GM15510 (cell line): ENCODE data around the gene KRT34.
"Not testable (repeated sequence)": the region's sequence is repeated elsewhere in the genome, so short reads cannot be mapped to it uniquely, and the experiment has no call there.

Source experiments
- POLR2A ChIP-seq: IDR thresholded peaks from 3 replicates; pipeline ENCODE4 v1.6.1; 2011; ENCODE audit warnings: borderline replicate concordance; ENCODE audit not compliant: insufficient read length; ENCODE audit errors: extremely low read depth

The KRT34 gene

DNA sequence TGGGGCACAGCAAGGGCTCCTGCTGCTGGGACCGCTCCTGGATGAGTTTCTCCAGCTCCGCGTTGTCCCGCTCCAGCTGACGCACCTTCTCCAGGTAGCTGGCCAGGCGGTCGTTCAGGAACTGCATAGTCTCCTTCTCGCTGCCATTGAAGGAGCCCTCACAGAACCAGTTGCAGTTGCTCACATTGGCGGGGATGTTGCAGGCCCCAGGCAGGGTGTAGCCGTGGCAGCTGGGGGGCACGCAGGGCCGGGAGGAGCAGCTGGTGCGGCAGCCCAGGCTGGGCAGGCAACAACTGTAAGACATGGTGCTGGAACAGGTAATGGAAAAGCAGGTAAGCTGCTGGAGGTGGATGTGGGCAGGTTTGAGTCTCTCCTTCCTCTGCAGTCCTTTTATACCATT is at the start of gene KRT34:
TSS of gene KRT34 (minus strand) at position 364 of the 400 bp plus-strand sequence. CDS start at position 304, 60 bp downstream.
- TF ChIP-seq POLR2A = not testable (repeated sequence)

- TF ChIP-seq POLR2A = no peak
Measured at GRCh38 chr17:41429667-41430066, 47.6 kb upstream of the KRT34 start.

DNA sequence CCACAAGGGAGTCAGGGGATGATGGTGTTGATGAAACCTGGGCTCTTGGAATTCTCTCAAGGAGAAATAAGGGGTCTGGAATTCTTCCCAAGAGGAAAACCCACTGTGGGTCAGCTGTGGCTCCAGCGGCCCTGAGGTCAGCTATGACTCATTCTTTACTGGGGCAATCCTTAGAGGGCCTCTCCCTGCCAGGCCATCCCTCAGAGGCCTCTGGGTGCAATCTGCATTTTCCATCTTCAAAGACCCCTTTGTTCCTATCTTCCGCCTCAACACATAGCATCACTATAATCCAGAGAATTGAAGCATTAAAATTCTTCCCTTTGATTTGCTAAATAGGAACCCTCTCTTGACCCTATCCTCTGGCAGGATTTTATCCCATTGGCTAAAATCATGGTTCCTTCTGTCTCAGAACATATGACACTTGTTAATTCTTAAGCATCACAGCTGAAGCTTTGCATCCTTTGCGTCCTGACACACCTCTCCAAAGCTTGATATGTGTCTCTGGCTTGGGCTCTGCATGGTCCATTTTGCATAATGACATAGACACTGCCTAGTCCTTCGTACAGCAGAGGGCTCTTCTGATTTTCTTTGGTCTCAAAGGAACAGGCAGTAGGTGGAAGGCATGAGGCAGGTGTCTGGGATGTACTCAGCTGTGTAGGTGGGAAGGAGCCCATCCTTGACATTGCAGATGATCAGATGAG is 46.6 kb upstream of the KRT34 start:
- TF ChIP-seq POLR2A = no peak

DNA sequence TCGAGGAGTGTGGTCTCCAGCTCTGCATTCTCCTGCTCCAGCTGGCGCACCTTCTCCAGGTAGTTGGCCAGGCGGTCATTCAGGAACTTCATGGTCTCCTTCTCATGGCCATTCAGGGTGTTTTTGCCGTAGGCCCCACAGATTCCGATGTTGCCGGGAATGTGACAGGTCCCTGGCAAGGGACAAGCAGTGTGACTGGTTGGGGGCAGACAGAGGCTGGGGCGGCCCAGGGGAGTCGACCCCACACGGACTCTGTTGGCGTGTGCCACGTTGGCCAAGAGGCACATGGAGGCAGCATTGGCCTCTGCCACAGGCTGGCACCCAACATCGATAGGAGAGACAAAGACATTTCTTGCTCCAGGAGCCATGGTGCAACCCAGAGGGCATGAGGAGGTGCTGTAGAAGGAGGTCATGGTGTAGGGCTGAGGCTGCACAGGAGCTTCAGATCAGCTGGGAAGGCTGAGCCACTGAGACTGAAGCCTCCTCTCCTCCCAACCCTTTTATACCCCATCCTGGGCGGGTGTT is 42.1 kb upstream of the KRT34 start, which contains the start of gene KRT37:
TSS of gene KRT37 (minus strand) at position 475 of the 525 bp plus-strand sequence. CDS start at position 413, 62 bp downstream.
- no peak for TF ChIP-seq POLR2A

GRCh38 chr17:41421617-41422016 is 39.5 kb upstream of the KRT34 start:
- no peak for TF ChIP-seq POLR2A

DNA sequence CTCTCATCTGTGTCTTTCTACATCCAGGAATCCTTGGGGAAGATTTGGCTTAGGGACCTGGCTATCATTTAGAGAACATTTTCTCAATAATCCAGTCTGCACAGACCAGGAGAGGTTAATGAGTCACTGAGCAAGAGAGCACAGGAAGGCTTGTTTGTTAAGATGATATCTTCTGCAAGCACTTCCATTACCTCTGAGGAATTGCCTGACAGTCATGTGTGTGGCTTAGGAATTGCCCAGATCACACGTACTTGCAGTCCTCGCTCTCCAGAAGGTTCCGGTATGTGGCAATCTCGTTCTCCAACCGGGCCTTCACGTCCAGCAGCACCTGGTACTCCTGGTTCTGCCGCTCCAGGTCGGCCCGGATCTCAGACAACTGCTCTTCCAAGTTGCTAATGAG is 39.0 kb upstream of the KRT34 start:
- TF ChIP-seq POLR2A = no peak

DNA sequence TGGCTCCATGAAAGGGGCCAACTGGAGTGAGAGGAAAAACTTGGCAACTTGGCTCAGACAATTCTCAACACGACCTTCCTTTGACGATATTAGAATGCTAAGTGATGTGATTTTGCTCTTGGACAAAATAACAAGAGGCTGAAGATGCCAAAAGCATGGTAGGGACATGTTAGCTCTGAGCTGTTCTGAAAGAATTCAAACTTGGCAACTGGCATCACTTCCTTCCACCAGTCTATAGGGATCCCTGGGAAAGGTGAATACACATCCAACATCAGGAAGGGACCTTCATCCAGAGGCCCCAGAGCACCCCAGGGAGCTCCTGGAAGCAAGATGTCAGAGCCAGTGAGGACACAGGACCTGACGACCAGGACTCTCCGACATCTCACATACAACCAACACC is 38.0 kb upstream of the KRT34 start:
- TF ChIP-seq POLR2A = no peak

GRCh38 chr17:41419716-41420115 is 37.6 kb upstream of the KRT34 start:
- no peak for TF ChIP-seq POLR2A

GRCh38 chr17:41418116-41418860 is 36.2 kb upstream of the KRT34 start:
- no peak for TF ChIP-seq POLR2A

DNA sequence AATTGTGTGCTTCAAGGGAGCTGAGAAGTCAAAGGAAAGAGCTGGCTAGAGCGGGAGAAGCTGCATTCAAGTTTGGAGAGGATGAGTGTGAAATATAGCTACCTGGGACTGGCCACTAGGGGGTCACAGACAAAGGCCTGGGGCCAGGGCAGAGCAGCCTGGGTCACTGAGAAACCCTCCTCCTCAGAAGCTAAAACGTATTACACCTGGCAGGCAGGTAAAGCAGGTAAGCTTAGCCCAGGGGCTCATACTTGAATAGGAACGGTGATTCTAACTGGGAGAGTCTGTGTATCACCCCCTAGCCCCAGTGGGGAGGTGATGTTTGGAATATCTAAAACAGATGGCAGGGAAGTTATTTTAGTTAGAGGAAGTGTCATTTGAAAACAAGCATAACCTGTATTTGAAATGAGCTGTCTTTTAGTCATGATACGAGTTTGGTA is 35.5 kb upstream of the KRT34 start:
- TF ChIP-seq POLR2A = no peak

- TF ChIP-seq POLR2A = no peak
Measured at GRCh38 chr17:41417127-41417526, 35.0 kb upstream of the KRT34 start.

DNA sequence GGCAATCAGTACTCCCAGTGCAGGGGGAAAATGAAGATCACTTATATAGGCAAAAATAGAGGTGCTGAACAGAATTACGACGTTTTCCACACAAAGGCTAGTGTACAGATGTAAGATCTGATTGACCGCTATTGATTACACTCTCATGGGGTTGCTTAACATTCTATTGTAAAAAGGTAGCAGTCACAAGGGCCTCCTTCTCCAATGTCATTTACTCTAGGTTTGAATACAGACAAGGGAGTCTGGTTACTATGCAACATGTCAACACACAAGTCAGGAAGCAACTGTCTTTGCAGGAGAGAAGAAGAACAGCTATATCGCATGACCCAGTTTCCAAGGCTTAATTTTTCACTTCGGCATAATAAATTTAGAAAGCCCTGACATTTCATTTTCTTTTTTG is 34.4 kb upstream of the KRT34 start:
- TF ChIP-seq POLR2A = no peak

GRCh38 chr17:41415833-41416335 is 33.8 kb upstream of the KRT34 start:
- no peak for TF ChIP-seq POLR2A

DNA sequence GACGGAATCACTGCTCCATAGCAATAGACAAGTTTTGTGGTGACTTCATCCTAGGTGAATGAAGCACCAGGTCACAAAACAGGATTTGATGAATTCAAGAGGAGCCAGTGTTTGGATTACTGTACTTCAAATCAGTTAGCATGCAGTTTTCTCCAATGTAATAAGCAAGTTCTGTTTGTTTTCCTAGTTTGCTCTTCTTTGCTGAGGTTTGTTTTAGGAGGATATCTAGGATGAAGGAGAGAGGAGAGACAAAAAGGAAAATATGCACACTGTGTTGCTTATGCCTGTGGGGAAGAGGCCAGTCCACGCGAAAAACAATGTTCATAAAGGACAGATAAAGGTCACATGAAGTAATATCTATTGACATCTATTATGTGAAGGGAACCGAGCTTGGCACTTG is 33.3 kb upstream of the KRT34 start:
- no peak for TF ChIP-seq POLR2A

DNA sequence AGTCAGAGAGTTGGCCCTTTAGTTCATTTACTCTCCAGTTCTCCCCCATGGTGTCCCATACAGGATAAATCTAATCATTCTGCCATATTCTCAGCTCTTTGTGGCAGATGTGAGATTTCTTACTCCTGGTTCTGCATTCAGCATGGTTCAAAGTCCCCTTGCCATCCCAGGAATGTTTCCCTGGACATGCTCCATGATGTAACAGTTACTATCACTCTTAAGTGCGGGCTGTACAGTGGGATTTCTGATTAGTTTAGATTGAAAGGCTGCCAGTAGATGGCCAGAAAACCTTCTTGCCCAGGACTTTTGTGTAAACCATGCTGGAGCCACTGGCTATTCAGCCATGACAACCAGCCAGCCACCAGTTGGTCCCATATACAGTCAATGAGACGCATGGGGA is 31.9 kb upstream of the KRT34 start:
- no peak for TF ChIP-seq POLR2A
